HepG2 (cell line): ENCODE data around the gene ANKRD12. TPM values are rescaled to one million over a fixed set of nuclear protein-coding genes. Genes with fewer than 3 reads are reported as not detected.

ENCODE experiments used
- EZH2 ChIP-seq: conservative IDR thresholded peaks from 2 replicates; pipeline ENCODE4 v1.6.1; 2012; ENCODE audit warnings: mild to moderate bottlenecking, low read depth, low read length, moderate library complexity
- LCORL ChIP-seq, 2 experiments: fragments of 450-650 bp in 1 of 2; sonication (generic) in 1 of 2; formaldehyde crosslinking in 1 of 2; IDR thresholded peaks; 2 replicates each; pipeline versions ENCODE4 v1.5.0 to v1.6.1; 2017 to 2020; ENCODE audit warnings: antibody characterized with exemption in 1 of 2, missing genetic modification reagents in 1 of 2
- NFIB ChIP-seq: sonication (generic); formaldehyde crosslinking; IDR thresholded peaks from 2 replicates; pipeline ENCODE4 v1.9.0; 2021; ENCODE audit warnings: missing genetic modification reagents, mild to moderate bottlenecking, borderline replicate concordance
- SIN3A ChIP-seq: IDR thresholded peaks from 2 replicates; pipeline ENCODE4 v1.6.1; 2011; ENCODE audit warnings: low read depth, mild to moderate bottlenecking, control low read depth, low read length, borderline replicate concordance
- SMAD9 ChIP-seq: sonication (generic); formaldehyde crosslinking; IDR thresholded peaks from 2 replicates; pipeline ENCODE4 v1.5.1; 2020; ENCODE audit warnings: mild to moderate bottlenecking, missing genetic modification reagents
- SUZ12 ChIP-seq: fragments of 150-350 bp; IDR thresholded peaks from 2 replicates; pipeline ENCODE4 v1.6.1; 2014; ENCODE audit warnings: low read depth, low read length
- ZFP36L2 ChIP-seq: sonication (generic); formaldehyde crosslinking; IDR thresholded peaks from 2 replicates; pipeline ENCODE4 v1.4.0; 2020; ENCODE audit warnings: missing genetic modification reagents
- ZNF546 ChIP-seq: sonication (generic); formaldehyde crosslinking; conservative IDR thresholded peaks from 2 replicates; pipeline ENCODE4 v1.8.1; 2023; ENCODE audit warnings: mild to moderate bottlenecking, missing genetic modification reagents
- polyA plus RNA-seq, 8 experiments: library from polyadenylated mRNA; depleted of rRNA in 3 of 8; stranded (reverse) in 7 of 8; unstranded in 1 of 8; fragments of >200 nt; fragmentation: Illumina TruSeq in 4 of 8; extraction: Trizol in 4 of 8; gene quantifications; 2 replicates each; pipeline versions ENCODE4 v1.2.1 to v1.2.3, GENCODE V29; 2011 to 2016; ENCODE audit warnings: low read depth in 4 of 8, missing spikeins in 1 of 8, mixed read lengths in 1 of 8; ENCODE audit not compliant: insufficient read depth in 1 of 8
- total RNA-seq, 5 experiments: library from RNA; depleted of rRNA; stranded (reverse); fragments of >200 nt; fragmentation: Illumina TruSeq; extraction: Trizol; gene quantifications; 2 replicates each; pipeline ENCODE4 v1.2.3, GENCODE V29; 2016; ENCODE audit warnings: low read depth in 1 of 5
- TF ChIP-seq, protein P1 (sequence below): sonication (generic); formaldehyde crosslinking; IDR thresholded peaks from 2 replicates; pipeline ENCODE4 v1.4.0; 2020; ENCODE audit warnings: low read depth, mild to moderate bottlenecking, missing genetic modification reagents
- TF ChIP-seq, protein P2 (sequence below), 2 experiments: sonication (generic) in 1 of 2; formaldehyde crosslinking in 1 of 2; IDR thresholded peaks; 2 replicates each; pipeline versions ENCODE4 v1.4.0 to v1.6.1; 2016 to 2020; ENCODE audit warnings: borderline replicate concordance in 1 of 2, low read depth in 1 of 2, mild to moderate bottlenecking in 1 of 2, missing genetic modification reagents in 1 of 2
- TF ChIP-seq, protein P3 (sequence below): sonication (generic); formaldehyde crosslinking; IDR thresholded peaks from 2 replicates; pipeline ENCODE4 v1.5.0; 2020; ENCODE audit warnings: missing genetic modification reagents
- TF ChIP-seq, protein P4 (sequence below): sonication (generic); formaldehyde crosslinking; IDR thresholded peaks from 2 replicates; pipeline ENCODE4 v1.4.0; 2020; ENCODE audit warnings: mild to moderate bottlenecking, missing genetic modification reagents, borderline replicate concordance
- TF ChIP-seq, protein P5 (sequence below): sonication (generic); formaldehyde crosslinking; IDR thresholded peaks from 2 replicates; pipeline ENCODE4 v1.5.1; 2020; ENCODE audit warnings: mild to moderate bottlenecking, missing genetic modification reagents, moderate library complexity

The ANKRD12 gene
- total and polyA plus RNA-seq, 2 of the 13 experiments (the other 11 are each of a cell fraction or from before 2014, with no cell fraction given): 6.0 to 23.2 TPM

DNA sequence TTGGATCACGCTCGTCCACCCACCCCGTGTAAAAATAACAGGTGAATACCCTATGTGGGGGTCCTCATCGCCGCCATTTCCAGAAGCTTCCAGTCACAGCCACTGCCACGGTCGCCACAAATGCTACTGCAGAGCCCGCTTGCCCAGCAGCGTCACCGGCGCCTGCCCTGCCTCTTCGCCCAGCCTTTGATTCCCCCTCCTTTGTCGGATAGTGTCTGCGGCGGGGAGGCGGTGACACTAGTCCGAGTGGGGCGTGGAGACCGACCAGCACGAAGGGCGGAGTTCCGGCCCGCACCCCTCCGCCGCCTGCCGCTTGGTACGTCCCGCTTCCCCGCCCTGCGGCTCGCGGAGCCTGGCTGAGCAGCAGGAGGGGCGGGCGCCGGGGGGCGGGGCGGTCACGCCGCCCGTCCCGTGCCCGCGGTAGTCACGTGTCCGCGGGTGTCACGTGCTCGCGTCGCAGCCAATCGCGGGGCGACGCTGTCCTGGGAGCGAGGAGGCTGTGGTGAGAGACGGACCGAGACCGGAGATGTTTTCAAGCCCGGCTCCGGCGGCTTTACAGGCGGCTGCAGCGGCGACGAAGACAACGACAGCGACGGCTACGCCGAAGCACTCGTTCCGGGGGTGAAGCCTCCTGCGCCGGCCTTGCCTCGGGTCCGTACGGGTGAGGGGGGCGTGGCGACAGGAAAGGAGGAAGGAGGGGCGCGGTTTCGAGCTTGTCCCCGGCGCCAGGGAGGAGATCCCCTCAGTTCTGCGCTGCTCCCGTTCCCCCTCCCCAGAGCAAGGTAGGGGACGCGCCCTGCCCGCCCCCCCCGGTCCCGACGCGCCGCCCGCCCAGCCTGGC, at the start of gene ANKRD12 (continued):
- TF ChIP-seq, protein P1, sequence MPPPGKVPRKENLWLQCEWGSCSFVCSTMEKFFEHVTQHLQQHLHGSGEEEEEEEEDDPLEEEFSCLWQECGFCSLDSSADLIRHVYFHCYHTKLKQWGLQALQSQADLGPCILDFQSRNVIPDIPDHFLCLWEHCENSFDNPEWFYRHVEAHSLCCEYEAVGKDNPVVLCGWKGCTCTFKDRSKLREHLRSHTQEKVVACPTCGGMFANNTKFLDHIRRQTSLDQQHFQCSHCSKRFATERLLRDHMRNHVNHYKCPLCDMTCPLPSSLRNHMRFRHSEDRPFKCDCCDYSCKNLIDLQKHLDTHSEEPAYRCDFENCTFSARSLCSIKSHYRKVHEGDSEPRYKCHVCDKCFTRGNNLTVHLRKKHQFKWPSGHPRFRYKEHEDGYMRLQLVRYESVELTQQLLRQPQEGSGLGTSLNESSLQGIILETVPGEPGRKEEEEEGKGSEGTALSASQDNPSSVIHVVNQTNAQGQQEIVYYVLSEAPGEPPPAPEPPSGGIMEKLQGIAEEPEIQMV (CRISPR knock-in tag): 0 out of 2 replicates have a peak, but pooled peaks have one; percentile 49
- TF ChIP-seq SUZ12 (no peak), LCORL (IDR thresholded peaks at IDR 0.05) (no peak), LCORL (CRISPR knock-in tag; IDR thresholded peaks at IDR 0.05) (peak; percentile 37; the same call in 1 of the 2 replicates), NFIB (CRISPR knock-in tag) (no peak), ZNF546 (CRISPR knock-in tag) (no peak; the same call in 1 of the 2 replicates), EZH2 (no peak), SMAD9 (CRISPR knock-in tag) (no peak), ZFP36L2 (no peak), SIN3A (no peak)
- TF ChIP-seq, protein P2, sequence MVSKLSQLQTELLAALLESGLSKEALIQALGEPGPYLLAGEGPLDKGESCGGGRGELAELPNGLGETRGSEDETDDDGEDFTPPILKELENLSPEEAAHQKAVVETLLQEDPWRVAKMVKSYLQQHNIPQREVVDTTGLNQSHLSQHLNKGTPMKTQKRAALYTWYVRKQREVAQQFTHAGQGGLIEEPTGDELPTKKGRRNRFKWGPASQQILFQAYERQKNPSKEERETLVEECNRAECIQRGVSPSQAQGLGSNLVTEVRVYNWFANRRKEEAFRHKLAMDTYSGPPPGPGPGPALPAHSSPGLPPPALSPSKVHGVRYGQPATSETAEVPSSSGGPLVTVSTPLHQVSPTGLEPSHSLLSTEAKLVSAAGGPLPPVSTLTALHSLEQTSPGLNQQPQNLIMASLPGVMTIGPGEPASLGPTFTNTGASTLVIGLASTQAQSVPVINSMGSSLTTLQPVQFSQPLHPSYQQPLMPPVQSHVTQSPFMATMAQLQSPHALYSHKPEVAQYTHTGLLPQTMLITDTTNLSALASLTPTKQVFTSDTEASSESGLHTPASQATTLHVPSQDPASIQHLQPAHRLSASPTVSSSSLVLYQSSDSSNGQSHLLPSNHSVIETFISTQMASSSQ (IDR thresholded peaks at IDR 0.05; ENCODE audit: low read depth): no peak
- TF ChIP-seq, protein P2 (CRISPR knock-in tag; IDR thresholded peaks at IDR 0.05; ENCODE audit: borderline replicate concordance): peak; percentile 63; the same call in 1 of the 2 replicates
- TF ChIP-seq, protein P3, sequence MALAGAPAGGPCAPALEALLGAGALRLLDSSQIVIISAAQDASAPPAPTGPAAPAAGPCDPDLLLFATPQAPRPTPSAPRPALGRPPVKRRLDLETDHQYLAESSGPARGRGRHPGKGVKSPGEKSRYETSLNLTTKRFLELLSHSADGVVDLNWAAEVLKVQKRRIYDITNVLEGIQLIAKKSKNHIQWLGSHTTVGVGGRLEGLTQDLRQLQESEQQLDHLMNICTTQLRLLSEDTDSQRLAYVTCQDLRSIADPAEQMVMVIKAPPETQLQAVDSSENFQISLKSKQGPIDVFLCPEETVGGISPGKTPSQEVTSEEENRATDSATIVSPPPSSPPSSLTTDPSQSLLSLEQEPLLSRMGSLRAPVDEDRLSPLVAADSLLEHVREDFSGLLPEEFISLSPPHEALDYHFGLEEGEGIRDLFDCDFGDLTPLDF (CRISPR knock-in tag): peak; percentile 42; the same call in 1 of the 2 replicates
- TF ChIP-seq, protein P4, sequence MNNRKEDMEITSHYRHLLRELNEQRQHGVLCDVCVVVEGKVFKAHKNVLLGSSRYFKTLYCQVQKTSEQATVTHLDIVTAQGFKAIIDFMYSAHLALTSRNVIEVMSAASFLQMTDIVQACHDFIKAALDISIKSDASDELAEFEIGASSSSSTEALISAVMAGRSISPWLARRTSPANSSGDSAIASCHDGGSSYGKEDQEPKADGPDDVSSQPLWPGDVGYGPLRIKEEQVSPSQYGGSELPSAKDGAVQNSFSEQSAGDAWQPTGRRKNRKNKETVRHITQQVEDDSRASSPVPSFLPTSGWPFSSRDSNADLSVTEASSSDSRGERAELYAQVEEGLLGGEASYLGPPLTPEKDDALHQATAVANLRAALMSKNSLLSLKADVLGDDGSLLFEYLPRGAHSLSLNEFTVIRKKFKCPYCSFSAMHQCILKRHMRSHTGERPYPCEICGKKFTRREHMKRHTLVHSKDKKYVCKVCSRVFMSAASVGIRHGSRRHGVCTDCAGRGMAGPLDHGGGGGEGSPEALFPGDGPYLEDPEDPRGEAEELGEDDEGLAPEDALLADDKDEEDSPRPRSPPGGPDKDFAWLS (CRISPR knock-in tag): peak; percentile 77; the same call in 1 of the 2 replicates
- TF ChIP-seq, protein P5, sequence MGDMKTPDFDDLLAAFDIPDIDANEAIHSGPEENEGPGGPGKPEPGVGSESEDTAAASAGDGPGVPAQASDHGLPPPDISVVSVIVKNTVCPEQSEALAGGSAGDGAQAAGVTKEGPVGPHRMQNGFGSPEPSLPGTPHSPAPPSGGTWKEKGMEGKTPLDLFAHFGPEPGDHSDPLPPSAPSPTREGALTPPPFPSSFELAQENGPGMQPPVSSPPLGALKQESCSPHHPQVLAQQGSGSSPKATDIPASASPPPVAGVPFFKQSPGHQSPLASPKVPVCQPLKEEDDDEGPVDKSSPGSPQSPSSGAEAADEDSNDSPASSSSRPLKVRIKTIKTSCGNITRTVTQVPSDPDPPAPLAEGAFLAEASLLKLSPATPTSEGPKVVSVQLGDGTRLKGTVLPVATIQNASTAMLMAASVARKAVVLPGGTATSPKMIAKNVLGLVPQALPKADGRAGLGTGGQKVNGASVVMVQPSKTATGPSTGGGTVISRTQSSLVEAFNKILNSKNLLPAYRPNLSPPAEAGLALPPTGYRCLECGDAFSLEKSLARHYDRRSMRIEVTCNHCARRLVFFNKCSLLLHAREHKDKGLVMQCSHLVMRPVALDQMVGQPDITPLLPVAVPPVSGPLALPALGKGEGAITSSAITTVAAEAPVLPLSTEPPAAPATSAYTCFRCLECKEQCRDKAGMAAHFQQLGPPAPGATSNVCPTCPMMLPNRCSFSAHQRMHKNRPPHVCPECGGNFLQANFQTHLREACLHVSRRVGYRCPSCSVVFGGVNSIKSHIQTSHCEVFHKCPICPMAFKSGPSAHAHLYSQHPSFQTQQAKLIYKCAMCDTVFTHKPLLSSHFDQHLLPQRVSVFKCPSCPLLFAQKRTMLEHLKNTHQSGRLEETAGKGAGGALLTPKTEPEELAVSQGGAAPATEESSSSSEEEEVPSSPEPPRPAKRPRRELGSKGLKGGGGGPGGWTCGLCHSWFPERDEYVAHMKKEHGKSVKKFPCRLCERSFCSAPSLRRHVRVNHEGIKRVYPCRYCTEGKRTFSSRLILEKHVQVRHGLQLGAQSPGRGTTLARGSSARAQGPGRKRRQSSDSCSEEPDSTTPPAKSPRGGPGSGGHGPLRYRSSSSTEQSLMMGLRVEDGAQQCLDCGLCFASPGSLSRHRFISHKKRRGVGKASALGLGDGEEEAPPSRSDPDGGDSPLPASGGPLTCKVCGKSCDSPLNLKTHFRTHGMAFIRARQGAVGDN (CRISPR knock-in tag): peak; percentile 94
